Adipocyte (in vitro differentiated cells): ENCODE measurements around the gene DUSP23.
A peak's percentile ranks its signal among the peaks of the same experiment; 100 is the strongest.

Experiments used
- DNase-seq: peaks from one replicate; pipeline ENCODE4 v3.0.0-alpha.2; 2015; ENCODE audit warnings: low read depth
- H3K27me3 ChIP-seq: replicated peaks from 2 replicates; pipeline ENCODE4 v1.7.0; 2013; ENCODE audit warnings: mild to moderate bottlenecking, low read length, moderate library complexity; ENCODE audit not compliant: control insufficient read depth, insufficient read depth
- H3K36me3 ChIP-seq: 2 replicates; pipeline ENCODE4 v1.7.0; 2013; ENCODE audit warnings: low read length, mild to moderate bottlenecking, moderate library complexity; ENCODE audit not compliant: control insufficient read depth, insufficient read depth, severe bottlenecking
- H3K4me1 ChIP-seq: 2 replicates; pipeline ENCODE4 v1.7.0; 2013; ENCODE audit warnings: mild to moderate bottlenecking, low read length, moderate library complexity; ENCODE audit not compliant: control insufficient read depth, insufficient read depth
- H3K4me3 ChIP-seq: 2 replicates; pipeline ENCODE4 v1.7.0; 2013; ENCODE audit warnings: mild to moderate bottlenecking, low read length, moderate library complexity
- H3K9ac ChIP-seq: 2 replicates; pipeline ENCODE4 v1.7.0; 2013; ENCODE audit warnings: mild to moderate bottlenecking, low read length, moderate library complexity
- H3K9me3 ChIP-seq: 2 replicates; pipeline ENCODE4 v1.7.0; 2013; ENCODE audit warnings: mild to moderate bottlenecking, low read length, moderate library complexity; ENCODE audit not compliant: control insufficient read depth

DUSP23 gene

DNA sequence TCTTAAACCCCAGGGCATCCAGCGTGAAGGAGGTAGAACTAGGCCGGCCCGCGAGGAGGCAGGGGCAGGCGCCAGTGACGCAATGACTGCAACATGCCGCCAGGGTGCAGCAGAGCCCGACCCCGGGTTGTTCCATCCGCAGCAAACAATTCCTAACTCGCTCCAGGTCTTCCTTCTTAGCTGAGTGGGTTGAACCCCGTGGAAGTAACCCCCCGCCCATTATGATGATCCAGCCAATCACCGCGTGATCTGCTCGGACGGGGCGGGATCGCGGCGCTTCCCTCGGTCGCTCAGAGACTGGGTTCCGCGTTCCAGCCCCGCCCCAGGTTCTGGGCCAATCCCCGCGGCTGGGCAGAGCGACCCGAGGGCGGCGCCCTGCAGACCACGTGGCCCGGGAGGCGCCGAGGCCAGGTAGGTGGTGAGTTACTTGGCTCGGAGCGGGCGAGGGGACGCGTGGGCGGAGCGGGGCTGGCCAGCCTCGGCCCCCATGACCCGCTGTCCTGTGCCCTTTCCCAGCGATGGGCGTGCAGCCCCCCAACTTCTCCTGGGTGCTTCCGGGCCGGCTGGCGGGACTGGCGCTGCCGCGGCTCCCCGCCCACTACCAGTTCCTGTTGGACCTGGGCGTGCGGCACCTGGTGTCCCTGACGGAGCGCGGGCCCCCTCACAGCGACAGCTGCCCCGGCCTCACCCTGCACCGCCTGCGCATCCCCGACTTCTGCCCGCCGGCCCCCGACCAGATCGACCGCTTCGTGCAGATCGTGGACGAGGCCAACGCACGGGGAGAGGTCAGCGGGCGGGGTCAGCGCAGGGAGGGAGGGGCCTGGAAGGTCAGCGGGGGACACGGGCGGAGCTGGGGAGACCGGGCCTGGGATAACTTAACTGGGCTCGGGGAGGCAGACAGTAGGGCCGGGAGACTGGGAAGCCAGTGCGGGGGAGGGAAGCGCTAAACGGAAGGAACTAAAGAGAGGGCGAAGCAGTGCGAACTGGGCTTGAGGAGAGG is at the start of gene DUSP23:
TSS of gene DUSP23 (plus strand) at position 380 of the 1,000 bp plus-strand sequence. CDS start at position 519, 139 bp downstream.
- peak within 1 kb of the TSS; percentile 82 for H3K9ac ChIP-seq
- peak; percentile 99 for DNase-seq
- no peaks in the 10 kb centered on the region for H3K36me3 ChIP-seq
- H3K4me3 ChIP-seq = peak within 1 kb of the TSS; percentile 88
- H3K9me3 ChIP-seq = peaks cover 5% of the 10 kb centered on the region
- H3K4me1 ChIP-seq = peaks cover 19% of the 10 kb centered on the region
- H3K27me3 ChIP-seq = no peaks in the 10 kb centered on the region

DNA sequence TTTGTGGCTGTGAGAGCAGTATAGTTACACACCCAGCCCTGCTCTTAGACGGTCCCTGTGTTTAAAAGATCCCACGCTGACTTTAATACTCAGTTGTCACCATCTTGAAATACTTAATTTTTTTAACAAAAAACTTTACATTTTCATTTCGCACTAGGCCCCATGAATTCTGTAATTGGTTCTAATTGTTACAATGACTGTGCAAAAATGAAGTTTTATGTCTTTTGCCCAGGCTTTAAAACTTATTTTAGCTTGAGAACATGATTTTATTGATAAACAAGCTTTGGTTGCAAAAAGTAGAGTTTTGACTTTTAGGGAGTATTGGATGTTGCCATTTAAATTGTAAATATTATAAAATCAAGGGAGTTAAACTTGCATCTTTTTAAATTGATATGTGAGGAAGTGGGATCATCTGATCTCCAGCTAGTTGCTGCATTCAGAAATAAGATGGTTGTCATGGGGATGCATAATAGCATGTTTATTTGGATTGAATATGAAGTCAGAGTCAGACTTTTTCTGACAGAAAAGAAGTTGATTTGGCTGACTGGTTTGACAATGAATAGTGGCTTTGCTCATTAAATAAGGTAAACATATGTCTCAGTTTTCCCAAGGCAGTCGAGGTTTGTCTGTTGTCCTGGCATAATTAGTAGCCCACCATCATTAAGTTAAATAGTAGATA is 43.4 kb upstream of the DUSP23 start:
- H3K4me1 ChIP-seq = no peaks in the 10 kb centered on the region
- H3K4me3 ChIP-seq = no peak overlapping the region
- H3K36me3 ChIP-seq = no peaks in the 10 kb centered on the region
- H3K27me3 ChIP-seq = no peaks in the 10 kb centered on the region
- no peak for DNase-seq
- H3K9ac ChIP-seq = no peak overlapping the region
- no peaks in the 10 kb centered on the region for H3K9me3 ChIP-seq

DNA sequence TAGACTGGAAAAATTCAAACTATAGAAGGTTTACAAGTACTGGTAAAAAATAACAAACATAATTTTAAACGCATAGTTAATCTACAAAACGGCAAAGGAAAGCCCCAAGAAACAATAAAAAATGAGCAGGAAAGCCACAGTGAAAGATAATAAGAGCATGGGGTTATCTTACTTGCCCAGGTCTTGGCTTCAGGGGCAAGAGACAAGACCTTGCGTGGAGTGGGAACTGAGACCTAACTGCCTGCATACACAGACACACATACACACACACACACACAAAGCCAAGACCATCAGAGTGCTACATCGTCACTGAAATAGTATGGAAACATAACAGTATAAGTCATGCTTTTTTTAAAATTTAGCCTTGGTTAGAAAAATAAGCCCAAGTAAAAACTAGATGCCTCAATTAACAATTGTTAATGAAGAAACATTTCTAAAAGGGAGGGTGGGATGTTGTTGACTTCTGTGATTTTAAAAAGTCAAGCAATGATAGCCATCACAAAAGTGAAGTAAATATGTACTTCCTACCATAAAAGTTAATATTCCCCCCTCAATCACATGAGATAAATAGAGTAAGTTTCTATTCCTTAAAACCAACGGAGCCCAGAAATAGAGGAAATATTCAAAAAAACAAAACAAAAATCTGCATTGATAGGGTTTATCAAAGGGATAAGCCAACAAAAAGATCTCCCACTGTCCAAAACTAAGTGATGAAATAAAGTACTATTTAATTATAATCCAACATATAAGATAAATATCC is 36.9 kb upstream of the DUSP23 start:
- no peak overlapping the region for H3K9ac ChIP-seq
- DNase-seq = no peak
- no peaks in the 10 kb centered on the region for H3K36me3 ChIP-seq
- H3K27me3 ChIP-seq = no peaks in the 10 kb centered on the region
- no peaks in the 10 kb centered on the region for H3K9me3 ChIP-seq
- no peak overlapping the region for H3K4me3 ChIP-seq
- peaks cover 6% of the 10 kb centered on the region for H3K4me1 ChIP-seq

DNA sequence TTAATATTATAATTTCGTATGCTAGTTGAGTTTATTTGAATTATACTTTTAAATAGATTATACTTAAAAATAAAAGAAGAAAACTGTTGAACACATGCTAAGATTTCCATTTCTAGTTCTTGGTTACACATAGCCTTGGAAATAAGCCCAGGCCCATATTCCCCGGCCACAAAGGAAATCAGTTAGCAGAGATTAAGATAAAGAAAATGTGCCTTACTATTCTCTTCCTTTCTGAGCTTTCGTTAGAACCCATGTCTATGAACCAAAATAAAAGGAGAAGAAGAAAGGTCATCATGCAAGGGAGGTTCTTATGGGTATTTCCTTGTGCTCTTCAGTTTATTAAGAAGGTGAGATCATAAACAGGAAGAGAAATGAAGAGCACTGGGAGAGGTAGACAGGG is 34.1 kb upstream of the DUSP23 start:
- Histone ChIP-seq H3K4me3 (no peak overlapping the region), H3K27me3 (no peaks in the 10 kb centered on the region), H3K9ac (no peak overlapping the region), H3K9me3 (no peaks in the 10 kb centered on the region), H3K36me3 (no peaks in the 10 kb centered on the region), H3K4me1 (peaks cover 15% of the 10 kb centered on the region)
- DNase-seq = peak; percentile 30

- H3K4me3 ChIP-seq = no peak overlapping the region
- no peak for DNase-seq
- no peaks in the 10 kb centered on the region for H3K9me3 ChIP-seq
- H3K27me3 ChIP-seq = no peaks in the 10 kb centered on the region
- H3K9ac ChIP-seq = no peak overlapping the region
- peaks cover 28% of the 10 kb centered on the region for H3K4me1 ChIP-seq
- H3K36me3 ChIP-seq = no peaks in the 10 kb centered on the region
Measured at GRCh38 chr1:159748370-159748769, 32.4 kb upstream of the DUSP23 start.

- H3K36me3 ChIP-seq = no peaks in the 10 kb centered on the region
- H3K9ac ChIP-seq = no peak overlapping the region
- H3K4me1 ChIP-seq = peaks cover 33% of the 10 kb centered on the region
- no peaks in the 10 kb centered on the region for H3K27me3 ChIP-seq
- H3K9me3 ChIP-seq = no peaks in the 10 kb centered on the region
- no peak overlapping the region for H3K4me3 ChIP-seq
- no peak for DNase-seq
Measured at GRCh38 chr1:159749630-159750029, 31.1 kb upstream of the DUSP23 start.

GRCh38 chr1:159750621-159751020 is 30.1 kb upstream of the DUSP23 start:
- H3K4me1 ChIP-seq = peaks cover 35% of the 10 kb centered on the region
- no peaks in the 10 kb centered on the region for H3K36me3 ChIP-seq
- DNase-seq = no peak
- H3K9ac ChIP-seq = no peak overlapping the region
- no peaks in the 10 kb centered on the region for H3K27me3 ChIP-seq
- H3K9me3 ChIP-seq = no peaks in the 10 kb centered on the region
- no peak overlapping the region for H3K4me3 ChIP-seq

GRCh38 chr1:159751031-159751430 is 29.7 kb upstream of the DUSP23 start:
- Histone ChIP-seq H3K4me3 (no peak overlapping the region), H3K9ac (no peak overlapping the region), H3K27me3 (no peaks in the 10 kb centered on the region), H3K4me1 (peaks cover 39% of the 10 kb centered on the region), H3K36me3 (no peaks in the 10 kb centered on the region), H3K9me3 (no peaks in the 10 kb centered on the region)
- no peak for DNase-seq

GRCh38 chr1:159752135-159752580 is 28.6 kb upstream of the DUSP23 start:
- Histone ChIP-seq H3K4me3 (peak overlapping the region; percentile 18), H3K9me3 (no peaks in the 10 kb centered on the region), H3K36me3 (no peaks in the 10 kb centered on the region), H3K9ac (no peak overlapping the region), H3K4me1 (peaks cover 47% of the 10 kb centered on the region), H3K27me3 (no peaks in the 10 kb centered on the region)
- peak; percentile 93 for DNase-seq

DNA sequence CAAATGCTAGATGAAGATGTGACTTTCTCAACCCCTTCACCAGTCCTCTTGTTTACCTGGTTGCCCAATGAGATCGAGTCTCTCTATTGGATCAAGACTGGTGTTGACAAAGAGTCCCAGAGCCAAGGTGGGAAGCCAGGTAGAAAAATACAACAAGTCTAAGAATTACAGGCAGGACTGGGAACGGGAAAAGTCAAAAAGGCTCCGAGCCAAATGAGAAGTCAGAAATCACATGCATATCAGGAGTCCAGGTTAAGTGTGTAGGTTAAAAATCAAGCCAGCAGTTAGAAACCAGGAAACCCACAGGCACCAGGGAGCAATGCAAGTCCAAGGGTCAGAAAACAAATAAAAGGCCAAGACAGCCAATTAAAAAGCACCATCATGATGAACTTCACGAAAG is 27.4 kb upstream of the DUSP23 start:
- Histone ChIP-seq H3K4me3 (no peak overlapping the region), H3K36me3 (no peaks in the 10 kb centered on the region), H3K9me3 (no peaks in the 10 kb centered on the region), H3K9ac (no peak overlapping the region), H3K27me3 (no peaks in the 10 kb centered on the region), H3K4me1 (peaks cover 58% of the 10 kb centered on the region)
- no peak for DNase-seq
